Measurements from ENCODE around the gene SLC7A14. TPM values are rescaled to one million over a fixed set of nuclear protein-coding genes. Genes with fewer than 3 reads are reported as not detected.
A peak's percentile ranks its signal among the peaks of the same experiment; 100 is the strongest.

SLC7A14 gene
- total RNA-seq, 1 experiment from 2014 or later, result not detected

GRCh38 chr3:170614214-170614966, 28.5 kb upstream of the SLC7A14 start (continued):
- TF ChIP-seq ZFX (IDR thresholded peaks at IDR 0.05), result no peak
- TF ChIP-seq SRF (IDR thresholded peaks at IDR 0.05; ENCODE audit: low read depth), result no peak
- peak; percentile 89 for TF ChIP-seq CEBPB (IDR thresholded peaks at IDR 0.05; ENCODE audit: low read depth)
- TF ChIP-seq, protein P1, sequence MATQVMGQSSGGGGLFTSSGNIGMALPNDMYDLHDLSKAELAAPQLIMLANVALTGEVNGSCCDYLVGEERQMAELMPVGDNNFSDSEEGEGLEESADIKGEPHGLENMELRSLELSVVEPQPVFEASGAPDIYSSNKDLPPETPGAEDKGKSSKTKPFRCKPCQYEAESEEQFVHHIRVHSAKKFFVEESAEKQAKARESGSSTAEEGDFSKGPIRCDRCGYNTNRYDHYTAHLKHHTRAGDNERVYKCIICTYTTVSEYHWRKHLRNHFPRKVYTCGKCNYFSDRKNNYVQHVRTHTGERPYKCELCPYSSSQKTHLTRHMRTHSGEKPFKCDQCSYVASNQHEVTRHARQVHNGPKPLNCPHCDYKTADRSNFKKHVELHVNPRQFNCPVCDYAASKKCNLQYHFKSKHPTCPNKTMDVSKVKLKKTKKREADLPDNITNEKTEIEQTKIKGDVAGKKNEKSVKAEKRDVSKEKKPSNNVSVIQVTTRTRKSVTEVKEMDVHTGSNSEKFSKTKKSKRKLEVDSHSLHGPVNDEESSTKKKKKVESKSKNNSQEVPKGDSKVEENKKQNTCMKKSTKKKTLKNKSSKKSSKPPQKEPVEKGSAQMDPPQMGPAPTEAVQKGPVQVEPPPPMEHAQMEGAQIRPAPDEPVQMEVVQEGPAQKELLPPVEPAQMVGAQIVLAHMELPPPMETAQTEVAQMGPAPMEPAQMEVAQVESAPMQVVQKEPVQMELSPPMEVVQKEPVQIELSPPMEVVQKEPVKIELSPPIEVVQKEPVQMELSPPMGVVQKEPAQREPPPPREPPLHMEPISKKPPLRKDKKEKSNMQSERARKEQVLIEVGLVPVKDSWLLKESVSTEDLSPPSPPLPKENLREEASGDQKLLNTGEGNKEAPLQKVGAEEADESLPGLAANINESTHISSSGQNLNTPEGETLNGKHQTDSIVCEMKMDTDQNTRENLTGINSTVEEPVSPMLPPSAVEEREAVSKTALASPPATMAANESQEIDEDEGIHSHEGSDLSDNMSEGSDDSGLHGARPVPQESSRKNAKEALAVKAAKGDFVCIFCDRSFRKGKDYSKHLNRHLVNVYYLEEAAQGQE (IDR thresholded peaks at IDR 0.05; ENCODE audit: low read depth), result no peak
- no peak for TF ChIP-seq MAX (IDR thresholded peaks at IDR 0.05)

- Histone ChIP-seq H3K9me2 (ENCODE audit: insufficient read depth) (no peaks in the 10 kb centered on the region), H2AFZ (ENCODE audit: low read depth, low read length, poor library complexity, severe bottlenecking) (no peak overlapping the region), H3K79me2 (ENCODE audit: insufficient read depth, low read length) (no peaks in the 10 kb centered on the region), H4K20me1 (ENCODE audit: insufficient read depth) (no peaks in the 10 kb centered on the region), H3K36me3 (ENCODE audit: control insufficient read depth in 1 of 2, insufficient read depth in 2 of 2, low read length in 2 of 2) (no peaks in the 10 kb centered on the region), H3K9me3 (ENCODE audit: control insufficient read depth in 1 of 2, insufficient read depth in 1 of 2, low read depth in 1 of 2, low read length in 2 of 2) (no peaks in the 10 kb centered on the region), H3K4me1 (ENCODE audit: control insufficient read depth in 1 of 2, insufficient read depth in 2 of 2, low read length in 2 of 2) (peaks cover 0 to 6% of the 10 kb centered on the region in 2 experiments; a peak in 2 of 4 replicates), H3K27me3 (ENCODE audit: insufficient read depth, low read length) (no peaks in the 10 kb centered on the region), H3K4me3 (replicated peaks in 1 of 2; ENCODE audit: low read depth in 1 of 2, low read length in 2 of 2) (no peak overlapping the region), H3K27ac (ENCODE audit: low read depth, low read length) (no peak overlapping the region), H3K9ac (ENCODE audit: low read length) (no peak overlapping the region), H3K4me2 (ENCODE audit: low read length) (no peak overlapping the region)
- ATAC-seq (no peak), DNase-seq (ENCODE audit: low read depth, low spot score) (no peak)
- no TSS peak for BruUV-seq (replicated peaks)
- TF ChIP-seq ZBTB33 (IDR thresholded peaks at IDR 0.05; ENCODE audit: extremely low read depth, insufficient replicate concordance, low read length), result no peak
- TF ChIP-seq, protein P2, sequence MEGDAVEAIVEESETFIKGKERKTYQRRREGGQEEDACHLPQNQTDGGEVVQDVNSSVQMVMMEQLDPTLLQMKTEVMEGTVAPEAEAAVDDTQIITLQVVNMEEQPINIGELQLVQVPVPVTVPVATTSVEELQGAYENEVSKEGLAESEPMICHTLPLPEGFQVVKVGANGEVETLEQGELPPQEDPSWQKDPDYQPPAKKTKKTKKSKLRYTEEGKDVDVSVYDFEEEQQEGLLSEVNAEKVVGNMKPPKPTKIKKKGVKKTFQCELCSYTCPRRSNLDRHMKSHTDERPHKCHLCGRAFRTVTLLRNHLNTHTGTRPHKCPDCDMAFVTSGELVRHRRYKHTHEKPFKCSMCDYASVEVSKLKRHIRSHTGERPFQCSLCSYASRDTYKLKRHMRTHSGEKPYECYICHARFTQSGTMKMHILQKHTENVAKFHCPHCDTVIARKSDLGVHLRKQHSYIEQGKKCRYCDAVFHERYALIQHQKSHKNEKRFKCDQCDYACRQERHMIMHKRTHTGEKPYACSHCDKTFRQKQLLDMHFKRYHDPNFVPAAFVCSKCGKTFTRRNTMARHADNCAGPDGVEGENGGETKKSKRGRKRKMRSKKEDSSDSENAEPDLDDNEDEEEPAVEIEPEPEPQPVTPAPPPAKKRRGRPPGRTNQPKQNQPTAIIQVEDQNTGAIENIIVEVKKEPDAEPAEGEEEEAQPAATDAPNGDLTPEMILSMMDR (IDR thresholded peaks at IDR 0.05 in 2 of 3, conservative IDR thresholded peaks at IDR 0.05 in 1 of 3; ENCODE audit: borderline replicate concordance in 1 of 3, insufficient read depth in 1 of 3, low read depth in 2 of 3, low read length in 2 of 3), result no peak
- no peak for TF ChIP-seq FOSL1 (IDR thresholded peaks at IDR 0.05; ENCODE audit: low read depth)
- no peak for TF ChIP-seq TCF7L2 (IDR thresholded peaks at IDR 0.05; ENCODE audit: borderline replicate concordance, extremely low read depth, insufficient read depth, insufficient read length)
- no peak for TF ChIP-seq CEBPB (IDR thresholded peaks at IDR 0.05; ENCODE audit: low read depth)
- no peak for TF ChIP-seq ZNF274 (IDR thresholded peaks at IDR 0.05; ENCODE audit: low read depth, low read length)
- TF ChIP-seq, protein P3, sequence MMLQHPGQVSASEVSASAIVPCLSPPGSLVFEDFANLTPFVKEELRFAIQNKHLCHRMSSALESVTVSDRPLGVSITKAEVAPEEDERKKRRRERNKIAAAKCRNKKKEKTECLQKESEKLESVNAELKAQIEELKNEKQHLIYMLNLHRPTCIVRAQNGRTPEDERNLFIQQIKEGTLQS (IDR thresholded peaks at IDR 0.05), result no peak
- no peak for TF ChIP-seq SRF (IDR thresholded peaks at IDR 0.05; ENCODE audit: low read depth)
- TF ChIP-seq EGR1 (IDR thresholded peaks at IDR 0.05; ENCODE audit: low read depth), result no peak
- no peak for TF ChIP-seq ZFX (IDR thresholded peaks at IDR 0.05)
- POLR2A ChIA-PET, result no interaction called here
- RAD21 ChIA-PET (ENCODE audit: low non-redundant PET in 1 of 2, low total read pairs in 2 of 2, uncharacterized antibody in 2 of 2, unreplicated experiment in 2 of 2), result no interaction called here
- intact Hi-C loops (cut with micrococcal nuclease), result no loop called here
- CTCF ChIA-PET, result no interaction called here
Observed at GRCh38 chr3:170611751-170612150, 25.9 kb upstream of the SLC7A14 start.
